Panc1 (cell line): Measurements from ENCODE around the gene SNAP25. TPM values are rescaled to one million over a fixed set of nuclear protein-coding genes. Genes with fewer than 3 reads are reported as not detected.

Source experiments
- ATAC-seq: fragments of 200-7000 bp; cut with Tn5 transposase; 2 replicates; pipeline ENCODE4 v1.9.1; 2020; ENCODE audit warnings: mild to moderate bottlenecking, moderate library complexity
- BruUV-seq: library from RNA; stranded (reverse); fragments of 400-500 nt; replicated peaks from 2 replicates; lab custom pipeline; 2021; lab: Mats Ljungman, UMichigan
- CTCF ChIA-PET: fragments of 300-600 bp; sonication (Branson Sonifier 250); formaldehyde crosslinking; loops from one replicate; lab custom pipeline; 2022; ENCODE audit warnings: antibody characterized with exemption; lab: Charles Lee
- POLR2A ChIA-PET: fragments of 300-600 bp; sonication (Branson Sonifier 250); formaldehyde crosslinking; loops from one replicate; lab custom pipeline; 2022; ENCODE audit warnings: antibody characterized with exemption; lab: Charles Lee
- DNase-seq: peaks from one replicate; pipeline ENCODE4 v3.0.0-alpha.2; 2010; ENCODE audit warnings: low read depth, low spot score
- H3K27ac ChIP-seq: 2 replicates; pipeline ENCODE4 v1.5.1; 2011; ENCODE audit warnings: mild to moderate bottlenecking, low read length, inconsistent platforms
- H3K27me3 ChIP-seq: fragments of 200-500 bp; sonication (Bioruptor generic); 2 replicates; pipeline ENCODE4 v1.6.0; 2014; ENCODE audit warnings: low read length, inconsistent platforms; ENCODE audit not compliant: control insufficient read depth, insufficient read depth
- H3K36me3 ChIP-seq: fragments of 200-500 bp; sonication (Bioruptor generic); 2 replicates; pipeline ENCODE4 v1.5.1; 2014; ENCODE audit warnings: inconsistent platforms, mild to moderate bottlenecking, low read length, moderate library complexity; ENCODE audit not compliant: control insufficient read depth, insufficient read depth
- H3K4me1 ChIP-seq: 2 replicates; pipeline ENCODE4 v1.5.1; 2011; ENCODE audit warnings: inconsistent platforms, mild to moderate bottlenecking, low read length, moderate library complexity; ENCODE audit not compliant: control insufficient read depth, insufficient read depth
- H3K4me3 ChIP-seq, 2 experiments: 2 replicates each; pipeline ENCODE4 v1.5.1; 2011 to 2012; ENCODE audit warnings: low read depth in 2 of 2, low read length in 2 of 2, mild to moderate bottlenecking in 2 of 2, inconsistent platforms in 1 of 2, moderate library complexity in 1 of 2
- H3K9me3 ChIP-seq: fragments of 200-500 bp; sonication (Bioruptor generic); 2 replicates; pipeline ENCODE4 v1.5.1; 2014; ENCODE audit warnings: low read depth, mild to moderate bottlenecking, inconsistent platforms, low read length, moderate library complexity; ENCODE audit not compliant: control insufficient read depth, insufficient read depth
- POLR2AphosphoS5 ChIP-seq: IDR thresholded peaks from 2 replicates; pipeline ENCODE4 v1.6.1; 2012; ENCODE audit warnings: mild to moderate bottlenecking, low read depth, low read length, moderate library complexity
- SIN3A ChIP-seq: IDR thresholded peaks from 2 replicates; pipeline ENCODE4 v1.6.1; 2012; ENCODE audit warnings: low read depth, mild to moderate bottlenecking, low read length, moderate library complexity, borderline replicate concordance; ENCODE audit not compliant: insufficient read depth
- TCF7L2 ChIP-seq: IDR thresholded peaks from 2 replicates; pipeline ENCODE4 v1.6.1; 2011; ENCODE audit warnings: mild to moderate bottlenecking, low read depth, low read length, inconsistent platforms
- in situ Hi-C: cut with HindIII; loops from 2 replicates; pipeline ENCODE4 v1.10.0; 2016; ENCODE audit warnings: low sequenced_read_pairs, low pct_unique_long_range_greater_than_20kb
- intact Hi-C: fragments of 100-400 bp; cut with micrococcal nuclease; formaldehyde crosslinking; loops from one replicate; pipeline ENCODE4 v1.10.0; 2022; ENCODE audit not compliant: unreplicated experiment
- total RNA-seq: library from RNA; stranded (reverse); gene quantifications from one replicate; pipeline ENCODE4 v1.2.1, GENCODE V29; 2021; ENCODE audit not compliant: unreplicated experiment
- TF ChIP-seq, protein P1 (sequence below), 2 experiments: IDR thresholded peaks; 2 replicates each; pipeline ENCODE4 v1.6.1; 2011 to 2012; ENCODE audit warnings: low read depth in 2 of 2, control low read depth in 1 of 2, low read length in 1 of 2, mild to moderate bottlenecking in 1 of 2, moderate library complexity in 1 of 2; ENCODE audit not compliant: insufficient read depth in 1 of 2
- TF ChIP-seq, protein P2 (sequence below): fragments of 450-650 bp; IDR thresholded peaks from 2 replicates; pipeline ENCODE4 v1.5.1; 2017; ENCODE audit warnings: mild to moderate bottlenecking

Gene SNAP25
- total RNA-seq, 1 experiment from 2014 or later: 0.69 TPM

DNA sequence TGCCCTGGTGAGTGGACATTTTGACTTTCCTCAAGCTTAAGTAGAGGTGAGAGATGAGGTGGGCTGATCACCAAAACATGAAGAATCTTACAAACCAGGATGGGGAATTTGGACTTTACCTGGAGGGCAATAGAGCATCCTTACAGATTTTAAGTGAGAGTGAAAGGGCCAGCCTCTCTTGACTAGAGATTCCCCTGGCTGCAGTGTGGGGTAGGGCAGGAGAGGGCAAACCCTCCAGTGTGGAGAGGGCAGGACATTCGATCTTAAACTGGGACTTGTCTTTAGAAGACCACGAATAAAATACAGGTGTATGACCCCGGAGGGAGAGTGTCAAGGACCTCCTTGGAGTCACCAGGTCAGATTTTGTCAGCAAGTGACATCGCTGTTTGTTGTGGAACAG lies 105.1 kb downstream of the SNAP25 start (continued):
- no peak for TF ChIP-seq SIN3A

DNA sequence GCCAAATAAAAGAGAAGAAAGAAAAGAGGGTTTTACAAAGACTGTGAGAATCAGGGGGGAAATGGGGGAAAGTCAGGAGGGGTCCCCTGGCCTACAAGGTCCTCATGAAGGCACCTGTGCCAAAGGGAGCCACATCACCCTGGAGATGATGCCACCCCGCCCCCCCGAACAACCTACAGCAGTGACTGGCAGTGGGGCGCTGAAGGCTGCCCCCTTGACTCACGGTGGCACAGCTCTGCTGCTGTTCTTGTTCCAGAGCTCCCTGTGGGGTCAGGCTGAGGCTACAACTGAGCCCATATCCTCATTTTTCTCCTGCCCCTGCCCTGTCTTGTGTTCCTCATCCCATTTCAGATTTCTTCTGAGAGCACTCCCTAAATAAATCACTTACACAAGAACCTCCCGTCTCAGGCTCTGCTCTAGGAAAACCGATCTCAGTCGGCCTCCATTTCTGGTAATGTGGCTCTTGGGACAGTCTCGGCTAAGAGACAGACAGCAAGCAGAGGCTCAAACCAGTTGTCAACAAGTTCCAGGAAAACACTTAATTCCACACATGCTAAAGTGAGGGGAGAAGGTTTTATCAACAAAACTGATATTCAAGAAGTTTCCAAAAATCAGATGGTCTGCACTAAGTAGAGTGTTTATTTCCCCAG lies 105.7 kb downstream of the SNAP25 start:
- Histone ChIP-seq H3K9me3 (no peaks in the 10 kb centered on the region), H3K4me1 (no peaks in the 10 kb centered on the region), H3K27me3 (no peaks in the 10 kb centered on the region), H3K4me3 (no peak overlapping the region), H3K27ac (no peak overlapping the region), H3K36me3 (no peaks in the 10 kb centered on the region)
- ChIA-PET CTCF (no interaction called here), POLR2A (no interaction called here)
- TF ChIP-seq SIN3A: no peak
- TF ChIP-seq POLR2AphosphoS5: no peak
- no peak for TF ChIP-seq TCF7L2
- TF ChIP-seq, protein P1, sequence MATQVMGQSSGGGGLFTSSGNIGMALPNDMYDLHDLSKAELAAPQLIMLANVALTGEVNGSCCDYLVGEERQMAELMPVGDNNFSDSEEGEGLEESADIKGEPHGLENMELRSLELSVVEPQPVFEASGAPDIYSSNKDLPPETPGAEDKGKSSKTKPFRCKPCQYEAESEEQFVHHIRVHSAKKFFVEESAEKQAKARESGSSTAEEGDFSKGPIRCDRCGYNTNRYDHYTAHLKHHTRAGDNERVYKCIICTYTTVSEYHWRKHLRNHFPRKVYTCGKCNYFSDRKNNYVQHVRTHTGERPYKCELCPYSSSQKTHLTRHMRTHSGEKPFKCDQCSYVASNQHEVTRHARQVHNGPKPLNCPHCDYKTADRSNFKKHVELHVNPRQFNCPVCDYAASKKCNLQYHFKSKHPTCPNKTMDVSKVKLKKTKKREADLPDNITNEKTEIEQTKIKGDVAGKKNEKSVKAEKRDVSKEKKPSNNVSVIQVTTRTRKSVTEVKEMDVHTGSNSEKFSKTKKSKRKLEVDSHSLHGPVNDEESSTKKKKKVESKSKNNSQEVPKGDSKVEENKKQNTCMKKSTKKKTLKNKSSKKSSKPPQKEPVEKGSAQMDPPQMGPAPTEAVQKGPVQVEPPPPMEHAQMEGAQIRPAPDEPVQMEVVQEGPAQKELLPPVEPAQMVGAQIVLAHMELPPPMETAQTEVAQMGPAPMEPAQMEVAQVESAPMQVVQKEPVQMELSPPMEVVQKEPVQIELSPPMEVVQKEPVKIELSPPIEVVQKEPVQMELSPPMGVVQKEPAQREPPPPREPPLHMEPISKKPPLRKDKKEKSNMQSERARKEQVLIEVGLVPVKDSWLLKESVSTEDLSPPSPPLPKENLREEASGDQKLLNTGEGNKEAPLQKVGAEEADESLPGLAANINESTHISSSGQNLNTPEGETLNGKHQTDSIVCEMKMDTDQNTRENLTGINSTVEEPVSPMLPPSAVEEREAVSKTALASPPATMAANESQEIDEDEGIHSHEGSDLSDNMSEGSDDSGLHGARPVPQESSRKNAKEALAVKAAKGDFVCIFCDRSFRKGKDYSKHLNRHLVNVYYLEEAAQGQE (IDR thresholded peaks at IDR 0.05; ENCODE audit: insufficient read depth in 1 of 2, low read depth in 2 of 2, low read length in 1 of 2): no peak
- TF ChIP-seq, protein P2, sequence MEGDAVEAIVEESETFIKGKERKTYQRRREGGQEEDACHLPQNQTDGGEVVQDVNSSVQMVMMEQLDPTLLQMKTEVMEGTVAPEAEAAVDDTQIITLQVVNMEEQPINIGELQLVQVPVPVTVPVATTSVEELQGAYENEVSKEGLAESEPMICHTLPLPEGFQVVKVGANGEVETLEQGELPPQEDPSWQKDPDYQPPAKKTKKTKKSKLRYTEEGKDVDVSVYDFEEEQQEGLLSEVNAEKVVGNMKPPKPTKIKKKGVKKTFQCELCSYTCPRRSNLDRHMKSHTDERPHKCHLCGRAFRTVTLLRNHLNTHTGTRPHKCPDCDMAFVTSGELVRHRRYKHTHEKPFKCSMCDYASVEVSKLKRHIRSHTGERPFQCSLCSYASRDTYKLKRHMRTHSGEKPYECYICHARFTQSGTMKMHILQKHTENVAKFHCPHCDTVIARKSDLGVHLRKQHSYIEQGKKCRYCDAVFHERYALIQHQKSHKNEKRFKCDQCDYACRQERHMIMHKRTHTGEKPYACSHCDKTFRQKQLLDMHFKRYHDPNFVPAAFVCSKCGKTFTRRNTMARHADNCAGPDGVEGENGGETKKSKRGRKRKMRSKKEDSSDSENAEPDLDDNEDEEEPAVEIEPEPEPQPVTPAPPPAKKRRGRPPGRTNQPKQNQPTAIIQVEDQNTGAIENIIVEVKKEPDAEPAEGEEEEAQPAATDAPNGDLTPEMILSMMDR: no peak
- intact Hi-C loops (no loop called here), in situ Hi-C loops (no loop called here)
- no peak for ATAC-seq
- DNase-seq: no peak
- BruUV-seq: no TSS peak

DNA sequence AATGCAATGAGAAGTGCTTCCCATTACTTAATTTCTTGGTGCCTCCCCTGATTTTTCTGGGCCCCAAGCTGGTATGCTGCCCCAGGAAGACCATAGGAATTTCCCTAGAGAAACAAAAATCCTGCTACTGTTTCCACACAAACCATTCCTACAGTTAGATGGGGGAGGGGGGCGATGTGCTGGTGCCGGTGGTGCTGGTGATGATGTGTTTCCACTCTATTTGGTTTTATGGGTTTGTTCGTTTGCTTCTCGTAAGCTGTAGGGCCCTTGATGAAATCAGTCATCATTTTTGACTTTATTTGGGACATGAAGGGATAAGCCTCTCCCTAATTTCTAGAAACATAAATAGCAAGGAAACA lies 110.2 kb downstream of the SNAP25 start:
- in situ Hi-C loops (no loop called here), intact Hi-C loops (no loop called here)
- peak overlapping the region; percentile 51 for H3K27ac ChIP-seq
- H3K4me3 ChIP-seq: peak overlapping the region; percentile 45 to 70
- H3K9me3 ChIP-seq: no peaks in the 10 kb centered on the region
- H3K4me1 ChIP-seq: no peaks in the 10 kb centered on the region
- H3K27me3 ChIP-seq: no peaks in the 10 kb centered on the region
- ATAC-seq (peak; percentile 76), DNase-seq (no peak)
- H3K36me3 ChIP-seq: no peaks in the 10 kb centered on the region
- ChIA-PET CTCF (no interaction called here), POLR2A (no interaction called here)
- TF ChIP-seq TCF7L2 (no peak), SIN3A (no peak)
- TF ChIP-seq, protein P1 (IDR thresholded peaks at IDR 0.05; ENCODE audit: insufficient read depth in 1 of 2, low read depth in 2 of 2, low read length in 1 of 2): no peak
- no TSS peak for BruUV-seq
